GM18505 (cell line): ENCODE results near the gene NXN.
"Not testable (repeated sequence)": the region's sequence is repeated elsewhere in the genome, so short reads cannot be mapped to it uniquely, and the experiment has no call there.

Experiments
- ATAC-seq: cut with Tn5 transposase; IDR thresholded peaks from one replicate; pipeline ENCODE4 v1.9.1; 2021; ENCODE audit not compliant: unreplicated experiment
- POLR2A ChIP-seq: IDR thresholded peaks from 4 replicates; pipeline ENCODE4 v1.6.1; 2011; ENCODE audit warnings: borderline replicate concordance; ENCODE audit not compliant: insufficient read depth, insufficient read length; ENCODE audit errors: extremely low read depth

NXN gene

GRCh38 chr17:978103-979093 lies 1.2 kb downstream of the NXN start:
- TF ChIP-seq POLR2A, result no peak
- no peak for ATAC-seq

- TF ChIP-seq POLR2A, result no peak
- ATAC-seq, result no peak
Observed at GRCh38 chr17:977166-977565, 2.4 kb downstream of the NXN start.

DNA sequence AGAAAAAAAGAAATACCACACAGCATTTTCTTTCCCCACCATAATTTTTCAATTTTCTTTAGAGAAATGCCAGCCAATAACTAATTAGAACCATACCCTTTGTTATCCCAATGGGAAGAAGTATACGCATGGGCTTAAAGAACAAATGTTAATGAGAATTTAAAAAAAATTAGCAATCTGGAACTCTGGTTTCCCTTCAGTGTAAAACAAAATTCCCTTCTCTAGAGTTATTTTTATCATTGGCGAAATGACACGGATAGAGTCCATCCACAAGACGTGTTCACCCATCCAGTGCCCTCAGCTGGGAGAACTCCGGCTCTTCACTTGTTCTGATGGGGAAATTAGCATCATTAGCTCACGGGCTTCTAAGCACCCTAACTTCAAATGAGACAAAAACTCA lies 3.3 kb downstream of the NXN start:
- TF ChIP-seq POLR2A, result no peak
- no peak for ATAC-seq

- ATAC-seq, result no peak
- TF ChIP-seq POLR2A, result no peak
Observed at GRCh38 chr17:975371-975915, 4.1 kb downstream of the NXN start.

GRCh38 chr17:974778-975177 lies 4.8 kb downstream of the NXN start:
- ATAC-seq, result not testable (repeated sequence)

- no peak for TF ChIP-seq POLR2A
- ATAC-seq, result no peak
Observed at GRCh38 chr17:973053-973452, 6.5 kb downstream of the NXN start.

- ATAC-seq, result not testable (repeated sequence)
Observed at GRCh38 chr17:971861-972260, 7.7 kb downstream of the NXN start.

- ATAC-seq, result no peak
- no peak for TF ChIP-seq POLR2A
Observed at GRCh38 chr17:970364-970763, 9.2 kb downstream of the NXN start.

DNA sequence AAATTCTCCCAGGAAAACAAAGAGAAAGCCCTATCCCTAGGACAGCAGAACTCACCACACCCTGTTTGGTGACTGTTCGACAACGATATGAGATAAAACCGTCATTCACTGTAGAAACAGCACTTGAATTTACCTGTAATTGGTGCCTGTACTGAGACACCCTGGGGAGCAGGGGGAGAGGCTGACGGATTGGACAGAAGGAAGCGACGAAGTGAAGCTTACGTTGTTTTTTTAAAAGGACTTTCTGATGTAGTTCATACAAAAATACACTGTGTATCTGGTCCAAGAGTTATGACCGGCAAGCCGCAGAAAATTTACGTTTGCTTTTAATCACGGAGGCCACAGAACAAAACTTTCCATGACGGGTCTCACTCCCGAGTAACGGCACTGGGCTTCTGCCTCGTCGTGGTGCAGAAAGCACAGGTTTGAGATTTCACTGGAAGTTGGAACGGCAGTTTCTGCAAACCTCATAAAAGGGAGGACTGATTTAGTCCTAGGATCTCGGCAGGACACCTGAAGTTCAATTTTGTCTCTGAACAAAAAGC lies 9.7 kb downstream of the NXN start:
- TF ChIP-seq POLR2A, result no peak
- no peak for ATAC-seq

DNA sequence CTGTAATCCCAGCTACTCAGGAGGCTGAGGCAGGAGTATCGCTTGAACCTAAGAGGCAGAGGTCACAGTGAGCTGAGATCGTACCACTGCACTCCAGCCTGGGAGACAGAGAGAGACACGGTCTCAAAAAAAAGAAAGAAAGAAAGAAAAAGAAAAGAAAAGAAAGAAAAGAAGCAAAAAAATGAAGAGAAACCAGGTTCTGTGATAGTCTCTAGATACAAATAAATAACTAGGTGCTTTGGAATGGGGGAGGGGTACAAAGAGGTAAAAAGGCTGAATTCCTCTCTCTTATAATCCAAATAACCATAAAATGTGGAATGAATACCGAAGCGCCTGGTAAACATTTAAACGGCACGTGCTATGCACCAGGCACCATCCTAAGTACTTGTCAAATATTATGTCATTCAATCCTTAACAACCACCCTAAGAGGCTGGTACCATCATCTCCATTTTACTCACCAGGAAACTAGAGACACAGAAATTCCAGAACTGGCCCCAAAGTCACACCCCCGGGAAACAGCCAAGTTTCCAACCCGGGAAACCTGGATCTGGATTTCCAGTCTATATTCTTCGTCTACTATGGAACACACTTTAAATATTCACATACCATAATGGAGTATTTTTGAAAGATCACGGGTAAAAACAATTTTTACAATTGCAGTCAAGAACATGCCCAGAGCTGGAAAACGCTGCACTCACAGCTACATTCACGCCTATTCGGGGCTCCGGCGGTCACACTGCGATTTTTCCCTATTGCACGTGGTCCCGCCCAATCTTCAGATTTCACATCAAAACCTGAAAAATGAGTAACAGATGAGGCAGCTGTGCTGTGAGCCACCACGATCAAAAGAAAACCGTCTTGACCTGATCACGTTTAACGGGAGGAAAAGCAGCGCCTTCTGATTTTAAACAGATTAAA lies 10.5 kb downstream of the NXN start:
- TF ChIP-seq POLR2A, result no peak

DNA sequence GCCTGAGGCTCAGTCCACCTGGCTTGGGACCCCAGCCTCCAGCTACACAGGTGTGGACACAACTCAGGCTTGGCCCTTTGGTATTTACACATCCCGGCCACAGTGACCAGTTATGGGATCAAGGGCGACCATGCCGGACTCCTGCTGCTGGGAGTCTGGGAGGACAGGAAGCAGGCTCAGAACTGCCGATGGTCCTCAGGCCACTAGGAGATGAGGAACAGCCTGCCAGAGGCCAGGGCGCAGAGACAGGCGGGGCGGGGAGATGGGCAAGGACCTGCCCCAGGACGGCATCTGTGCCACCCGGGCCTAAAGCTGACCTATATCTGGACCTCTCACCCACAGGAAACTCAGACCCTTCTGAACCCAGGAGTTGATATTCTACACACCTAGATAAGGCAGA lies 12.5 kb downstream of the NXN start:
- no peak for TF ChIP-seq POLR2A
- no peak for ATAC-seq

More for the DNA sequence above, 10.5 kb downstream of the NXN start:
- no peak for ATAC-seq

GRCh38 chr17:965311-965989 lies 14.1 kb downstream of the NXN start:
- no peak for ATAC-seq
- TF ChIP-seq POLR2A, result no peak

GRCh38 chr17:964876-965275 lies 14.7 kb downstream of the NXN start:
- no peak for ATAC-seq
- TF ChIP-seq POLR2A, result no peak
